ENCODE measurements around the gene FKBP2. TPM values are rescaled to one million over a fixed set of nuclear protein-coding genes. Genes with fewer than 3 reads are reported as not detected.

The FKBP2 gene
- total and polyA plus RNA-seq, 3 experiments from 2014 or later = 27.9 to 124 (median 28.4) TPM

DNA sequence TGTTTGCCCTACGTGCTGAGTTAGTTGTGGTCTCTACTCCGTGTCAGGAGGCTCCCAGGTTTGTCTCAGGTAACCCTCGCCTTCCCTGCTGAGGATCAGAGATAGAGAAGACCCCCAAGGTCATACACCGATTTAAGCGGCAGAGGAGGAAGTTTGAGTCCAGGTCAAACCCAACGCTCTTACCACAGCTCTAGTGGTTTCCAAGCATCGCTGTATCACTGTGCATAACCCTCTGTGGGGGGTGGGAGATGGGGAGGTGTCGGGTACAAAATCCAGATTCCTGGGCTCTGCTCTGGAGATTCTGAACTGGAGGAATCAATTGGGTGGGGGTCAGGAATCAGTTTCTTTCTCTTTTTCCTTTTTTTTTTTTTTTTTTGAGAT lies 9.9 kb upstream of the FKBP2 start:
- H3K36me3 ChIP-seq (ENCODE audit: insufficient read depth, low read length) = no peaks in the 10 kb centered on the region
- H3K9me3 ChIP-seq (ENCODE audit: low read length) = no peaks in the 10 kb centered on the region
- no peaks in the 10 kb centered on the region for H3K27me3 ChIP-seq (ENCODE audit: insufficient read depth, low read length, poor library complexity, severe bottlenecking)
- peak overlapping the region; percentile 89 to 96 (median 93) for H3K27ac Mint-ChIP-seq
- peaks cover 58% of the 10 kb centered on the region for H3K4me1 ChIP-seq (ENCODE audit: insufficient read depth, low read length)
- H3K4me1 Mint-ChIP-seq = peaks cover 39 to 67% (median 60%) of the 10 kb centered on the region in 3 donors
- H3K27me3 Mint-ChIP-seq = peaks cover 0 to 2% of the 10 kb centered on the region in 2 donors
- no peak for DNase-seq
- H3K9me3 Mint-ChIP-seq = no peaks in the 10 kb centered on the region
- H3K4me3 ChIP-seq (ENCODE audit: low read length) = peak overlapping the region; percentile 70
- ChIA-PET POLR2A (interaction anchor here (0.8 to 2.1 kb wide), 4 partner anchors 10 to 26 kb away, joined by 3 to 5 read pairs (median 4); partner anchors contain the start of genes FERMT3 and FKBP2), CTCF (interaction anchor here (0.9 to 1.6 kb wide), 3 partner anchors 23 to 74 kb away, joined by 3 to 7 read pairs (median 4); no protein-coding TSS in a partner anchor)
- H3K27ac ChIP-seq (ENCODE audit: low read depth, low read length) = peak overlapping the region; percentile 83
- peaks cover 0 to 13% (median 0%) of the 10 kb centered on the region in 3 donors for H3K36me3 Mint-ChIP-seq
- H3K4me3 Mint-ChIP-seq = peak overlapping the region; percentile 85 to 97 (median 88)

DNA sequence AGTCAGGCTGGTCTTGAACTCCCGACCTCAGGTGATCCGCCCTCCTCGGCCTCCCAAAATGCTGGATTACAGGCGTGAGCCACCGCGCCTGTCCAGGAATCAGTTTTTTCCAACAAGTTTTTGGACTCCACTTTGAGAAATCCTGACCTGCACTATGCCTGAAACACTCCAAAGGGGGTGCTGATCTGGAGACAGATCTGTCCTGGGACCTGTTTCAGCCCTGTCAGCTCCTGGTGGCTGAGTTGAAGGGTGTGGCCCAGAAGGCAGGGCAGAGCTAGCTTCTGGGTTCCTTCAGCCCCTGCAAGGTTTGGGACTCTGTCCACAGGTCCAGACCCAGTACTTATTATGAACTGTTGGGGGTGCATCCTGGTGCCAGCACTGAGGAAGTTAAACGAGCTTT lies 9.3 kb upstream of the FKBP2 start:
- Mint-ChIP-seq H3K27ac (peak overlapping the region; percentile 11 to 96 (median 68)), H3K36me3 (peaks cover 0 to 10% (median 0%) of the 10 kb centered on the region in 3 donors), H3K27me3 (peaks cover 0 to 2% of the 10 kb centered on the region in 2 donors), H3K4me3 (peak overlapping the region; percentile 60 to 97 (median 85)), H3K4me1 (peaks cover 39 to 67% (median 60%) of the 10 kb centered on the region in 3 donors), H3K9me3 (no peaks in the 10 kb centered on the region)
- ChIA-PET POLR2A (interaction anchor here (0.8 to 2.1 kb wide), 5 partner anchors 10 to 25 kb away, joined by 3 to 4 read pairs (median 3); partner anchors contain the start of genes FERMT3 and FKBP2), CTCF (interaction anchor here (0.9 to 1.6 kb wide), 4 partner anchors 9 to 73 kb away, joined by 3 to 4 read pairs (median 4); partner anchors contain the start of gene FKBP2)
- Histone ChIP-seq H3K27ac (ENCODE audit: low read depth, low read length) (no peak overlapping the region), H3K4me1 (ENCODE audit: insufficient read depth, low read length) (peaks cover 58% of the 10 kb centered on the region), H3K36me3 (ENCODE audit: insufficient read depth, low read length) (no peaks in the 10 kb centered on the region), H3K27me3 (ENCODE audit: insufficient read depth, low read length, poor library complexity, severe bottlenecking) (no peaks in the 10 kb centered on the region), H3K9me3 (ENCODE audit: low read length) (no peaks in the 10 kb centered on the region), H3K4me3 (ENCODE audit: low read length) (no peak overlapping the region)
- DNase-seq = peak in 1 of 5 donors; percentile 45

DNA sequence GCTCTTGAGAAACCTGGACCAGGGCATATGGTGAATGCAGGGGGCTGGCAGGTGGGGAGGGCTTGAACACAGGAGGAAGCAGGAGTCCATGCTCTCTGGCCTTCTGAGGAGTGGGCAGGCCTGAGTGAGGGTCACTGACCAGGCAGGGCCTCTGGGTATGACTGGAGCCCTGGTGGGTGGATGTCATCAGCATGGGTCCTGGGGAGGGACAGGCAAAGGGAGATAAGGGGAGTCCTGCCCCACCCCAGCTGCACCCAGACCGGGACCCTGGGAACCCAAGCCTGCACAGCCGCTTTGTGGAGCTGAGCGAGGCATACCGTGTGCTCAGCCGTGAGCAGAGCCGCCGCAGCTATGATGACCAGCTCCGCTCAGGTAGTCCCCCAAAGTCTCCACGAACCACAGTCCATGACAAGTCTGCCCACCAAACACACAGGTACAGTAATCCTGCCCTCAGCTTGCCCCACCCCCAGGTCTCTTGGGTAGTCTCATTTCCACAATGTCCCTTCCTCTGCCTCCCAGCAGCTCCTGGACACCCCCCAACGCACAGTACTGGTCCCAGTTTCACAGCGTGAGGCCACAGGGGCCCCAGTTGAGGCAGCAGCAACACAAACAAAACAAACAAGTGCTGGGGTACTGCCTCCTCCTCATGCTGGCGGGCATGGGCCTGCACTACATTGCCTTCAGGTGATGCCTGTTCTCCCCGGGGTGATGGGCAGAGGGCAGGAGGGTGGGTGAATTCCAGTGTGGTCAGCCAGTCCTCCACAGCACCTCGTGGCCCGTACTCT lies 8.5 kb upstream of the FKBP2 start:
- ChIA-PET POLR2A (interaction anchor here (1.1 to 1.3 kb wide), 3 partner anchors 9 to 24 kb away, joined by 3 read pairs; partner anchors contain the start of gene FKBP2), CTCF (interaction anchor here (0.8 to 1.6 kb wide), 7 partner anchors 8 to 72 kb away, joined by 3 to 4 read pairs (median 3); partner anchors contain the start of genes FKBP2 and PLCB3)
- Histone ChIP-seq H3K27me3 (ENCODE audit: insufficient read depth, low read length, poor library complexity, severe bottlenecking) (no peaks in the 10 kb centered on the region), H3K36me3 (ENCODE audit: insufficient read depth, low read length) (no peaks in the 10 kb centered on the region), H3K9me3 (ENCODE audit: low read length) (no peaks in the 10 kb centered on the region), H3K27ac (ENCODE audit: low read depth, low read length) (no peak overlapping the region), H3K4me1 (ENCODE audit: insufficient read depth, low read length) (peaks cover 51% of the 10 kb centered on the region), H3K4me3 (ENCODE audit: low read length) (no peak overlapping the region)
- Mint-ChIP-seq H3K27me3 (peaks cover 0 to 2% of the 10 kb centered on the region in 2 donors), H3K36me3 (peaks cover 0 to 13% (median 0%) of the 10 kb centered on the region in 3 donors), H3K4me1 (peaks cover 33 to 65% (median 52%) of the 10 kb centered on the region in 3 donors), H3K27ac (peak overlapping the region; percentile 37 to 96 (median 78)), H3K4me3 (peak overlapping the region; percentile 60 to 97 (median 85)), H3K9me3 (no peaks in the 10 kb centered on the region)
- peak in 1 of 5 donors; percentile 49 for DNase-seq

DNA sequence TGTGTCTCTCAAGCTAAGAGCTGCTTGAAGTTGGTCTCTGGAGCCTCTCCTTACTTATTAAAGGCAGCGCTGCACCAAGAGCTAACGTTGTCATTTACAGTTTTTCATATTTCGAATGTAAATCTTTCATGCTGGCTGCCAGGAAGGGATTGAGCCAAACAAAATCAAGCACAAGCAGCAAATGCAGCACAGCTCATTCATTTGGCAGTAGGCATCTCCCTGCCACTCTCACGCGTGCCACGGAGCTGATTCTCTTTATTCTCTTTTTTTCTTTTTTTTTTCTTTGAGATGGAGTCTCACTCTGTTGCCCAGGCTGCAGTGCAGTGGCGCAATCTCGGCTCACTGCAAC lies 8.0 kb upstream of the FKBP2 start:
- no peak for DNase-seq
- Mint-ChIP-seq H3K9me3 (no peaks in the 10 kb centered on the region), H3K36me3 (peaks cover 0 to 17% (median 0%) of the 10 kb centered on the region in 3 donors), H3K27ac (peak overlapping the region; percentile 37 to 96 (median 77)), H3K4me3 (peak overlapping the region; percentile 36 to 97 (median 72)), H3K27me3 (peaks cover 0 to 2% of the 10 kb centered on the region in 2 donors), H3K4me1 (peaks cover 29 to 60% (median 48%) of the 10 kb centered on the region in 3 donors)
- Histone ChIP-seq H3K27me3 (ENCODE audit: insufficient read depth, low read length, poor library complexity, severe bottlenecking) (no peaks in the 10 kb centered on the region), H3K27ac (ENCODE audit: low read depth, low read length) (no peak overlapping the region), H3K4me3 (ENCODE audit: low read length) (no peak overlapping the region), H3K4me1 (ENCODE audit: insufficient read depth, low read length) (peaks cover 48% of the 10 kb centered on the region), H3K36me3 (ENCODE audit: insufficient read depth, low read length) (no peaks in the 10 kb centered on the region), H3K9me3 (ENCODE audit: low read length) (no peaks in the 10 kb centered on the region)
- POLR2A ChIA-PET = interaction anchor here (1.1 to 2.5 kb wide), 4 partner anchors 8 to 25 kb away, joined by 3 to 8 read pairs (median 3); partner anchors contain the start of genes FKBP2 and PPP1R14B
- CTCF ChIA-PET = interaction anchor here (0.7 to 1.6 kb wide), 5 partner anchors 9 to 68 kb away, joined by 3 to 4 read pairs (median 3); partner anchors contain the start of gene PLCB3

DNA sequence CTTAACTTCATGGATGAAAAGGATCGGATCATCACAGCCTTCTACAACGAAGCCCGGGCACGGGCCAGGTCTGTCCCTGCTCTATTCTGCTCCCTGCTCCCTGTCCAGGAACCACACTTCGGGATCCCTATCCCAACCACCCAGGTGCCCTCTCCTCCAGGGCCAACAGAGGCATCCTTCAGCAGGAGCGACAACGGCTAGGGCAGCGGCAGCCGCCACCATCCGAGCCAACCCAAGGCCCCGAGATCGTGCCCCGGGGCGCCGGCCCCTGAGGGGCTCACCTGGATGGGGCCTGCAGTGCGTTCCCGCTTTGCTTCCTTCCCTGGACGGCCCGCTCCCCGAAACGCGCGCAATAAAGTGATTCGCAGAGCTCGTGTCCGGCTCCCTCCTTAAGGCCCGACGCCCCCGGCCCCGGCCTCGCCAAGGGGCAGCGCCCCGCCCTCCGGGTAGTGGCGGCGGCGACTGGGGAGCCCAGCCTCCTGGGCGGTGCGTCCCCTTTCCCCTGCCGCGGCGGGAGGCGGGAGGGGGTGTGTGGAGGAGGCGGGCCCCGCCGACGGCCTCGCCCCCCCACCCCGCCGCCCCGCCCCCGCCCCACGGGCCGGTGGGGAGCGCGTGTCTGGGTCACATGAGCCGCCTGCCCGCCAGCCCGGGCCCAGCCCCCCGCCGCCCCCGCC lies 6.8 kb upstream of the FKBP2 start, which contains the start of gene VEGFB:
TSS of gene VEGFB (plus strand) at position 672 of the 674 bp plus-strand sequence. CDS start 250 bp downstream, outside the sequence.
- ChIA-PET CTCF (interaction anchor here (1.0 to 3.2 kb wide), 3 partner anchors 27 to 67 kb away, joined by 3 to 11 read pairs (median 6); partner anchors contain the start of gene FERMT3), POLR2A (interaction anchor here (2.5 kb wide), 1 partner anchor 12 kb away, joined by 8 read pairs; the partner anchor contains the start of gene PPP1R14B)
- H3K27me3 Mint-ChIP-seq = peaks cover 0 to 2% of the 10 kb centered on the region in 2 donors
- H3K27ac ChIP-seq (ENCODE audit: low read depth, low read length) = peak within 1 kb of the TSS; percentile 49
- peak within 1 kb of the TSS; percentile 67 for H3K4me3 ChIP-seq (ENCODE audit: low read length)
- H3K27me3 ChIP-seq (ENCODE audit: insufficient read depth, low read length, poor library complexity, severe bottlenecking) = no peaks in the 10 kb centered on the region
- no peaks in the 10 kb centered on the region for H3K36me3 ChIP-seq (ENCODE audit: insufficient read depth, low read length)
- DNase-seq = peak; percentile 65 to 82 (median 70)
- no peaks in the 10 kb centered on the region for H3K9me3 Mint-ChIP-seq
- H3K4me3 Mint-ChIP-seq = peak within 1 kb of the TSS; percentile 78 to 97 (median 83)
- no peaks in the 10 kb centered on the region for H3K9me3 ChIP-seq (ENCODE audit: low read length)
- peaks cover 27 to 62% (median 41%) of the 10 kb centered on the region in 3 donors for H3K4me1 Mint-ChIP-seq
- peaks cover 0 to 28% (median 0%) of the 10 kb centered on the region in 3 donors for H3K36me3 Mint-ChIP-seq
- peak within 1 kb of the TSS; percentile 75 to 96 (median 89) for H3K27ac Mint-ChIP-seq
- peaks cover 44% of the 10 kb centered on the region for H3K4me1 ChIP-seq (ENCODE audit: insufficient read depth, low read length)

DNA sequence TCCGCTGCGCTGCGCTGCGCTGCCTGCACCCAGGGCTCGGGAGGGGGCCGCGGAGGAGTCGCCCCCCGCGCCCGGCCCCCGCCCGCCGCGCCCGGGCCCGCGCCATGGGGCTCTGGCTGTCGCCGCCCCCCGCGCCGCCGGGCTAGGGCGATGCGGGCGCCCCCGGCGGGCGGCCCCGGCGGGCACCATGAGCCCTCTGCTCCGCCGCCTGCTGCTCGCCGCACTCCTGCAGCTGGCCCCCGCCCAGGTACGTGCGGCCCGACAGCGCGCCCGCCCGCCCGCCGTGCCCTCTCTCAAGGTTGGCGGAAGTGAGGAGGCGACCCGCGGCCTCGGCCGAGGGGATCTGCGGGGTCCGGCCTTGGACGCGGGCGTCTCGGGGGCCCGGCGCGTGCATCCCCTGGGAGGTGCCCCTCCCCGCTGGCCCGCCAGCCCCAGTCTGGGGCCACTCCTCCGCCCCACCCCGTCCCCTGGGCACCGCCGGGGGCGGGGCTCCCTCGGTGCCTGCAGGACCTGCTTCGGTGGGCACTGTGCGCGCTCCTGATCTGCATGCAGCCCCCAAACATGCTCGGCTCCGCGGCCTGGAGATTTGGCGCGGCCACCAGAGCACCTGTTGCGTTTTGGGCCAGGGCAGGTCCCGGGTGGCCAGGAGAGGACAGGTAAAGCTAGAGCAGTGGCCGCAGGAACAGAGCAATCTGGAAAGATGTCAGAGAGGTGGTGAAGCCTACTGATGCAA lies 6.1 kb upstream of the FKBP2 start:
- ChIA-PET POLR2A (interaction anchor here (1.2 to 2.5 kb wide), 2 partner anchors 8 to 11 kb away, joined by 3 to 8 read pairs; partner anchors contain the start of genes NUDT22 and PPP1R14B), CTCF (interaction anchor here (0.6 to 3.2 kb wide), 8 partner anchors 8 to 69 kb away, joined by 3 to 11 read pairs (median 4); partner anchors contain the start of genes FERMT3, NUDT22, PLCB3 and TRPT1)
- H3K9me3 ChIP-seq (ENCODE audit: low read length) = no peaks in the 10 kb centered on the region
- H3K27ac ChIP-seq (ENCODE audit: low read depth, low read length) = peak overlapping the region; percentile 49
- Mint-ChIP-seq H3K9me3 (no peaks in the 10 kb centered on the region), H3K36me3 (peaks cover 0 to 28% (median 0%) of the 10 kb centered on the region in 3 donors), H3K27ac (peak overlapping the region; percentile 75 to 96 (median 86)), H3K27me3 (peaks cover 0 to 2% of the 10 kb centered on the region in 2 donors), H3K4me3 (peak overlapping the region; percentile 70 to 89 (median 79)), H3K4me1 (peaks cover 21 to 57% (median 35%) of the 10 kb centered on the region in 3 donors)
- peaks cover 38% of the 10 kb centered on the region for H3K4me1 ChIP-seq (ENCODE audit: insufficient read depth, low read length)
- peak overlapping the region; percentile 67 for H3K4me3 ChIP-seq (ENCODE audit: low read length)
- no peaks in the 10 kb centered on the region for H3K27me3 ChIP-seq (ENCODE audit: insufficient read depth, low read length, poor library complexity, severe bottlenecking)
- peak; percentile 51 to 72 (median 64) for DNase-seq
- no peaks in the 10 kb centered on the region for H3K36me3 ChIP-seq (ENCODE audit: insufficient read depth, low read length)
